ENCODE results near the gene ACAD9.

DNA sequence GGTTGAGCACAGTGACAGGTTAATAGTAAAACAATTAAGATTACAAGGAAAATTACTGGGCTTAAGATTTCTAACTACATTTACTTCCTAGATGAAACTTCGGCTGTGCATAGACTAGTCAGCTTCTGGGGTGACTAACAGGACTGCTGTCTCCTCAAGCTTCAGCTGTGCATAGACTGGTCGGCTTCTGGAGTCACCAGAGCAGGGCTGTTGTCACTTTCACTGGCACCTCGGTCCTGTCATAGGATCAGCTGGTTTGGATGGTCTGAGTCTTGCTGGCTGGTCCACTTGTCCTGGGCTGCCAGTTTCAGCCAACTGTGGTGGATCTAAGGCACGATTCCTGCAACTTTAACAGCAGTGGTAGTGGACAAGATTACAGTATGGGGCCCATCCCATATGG is 23.9 kb upstream of the ACAD9 start:
- TF ChIP-seq YY1 (IDR thresholded peaks at IDR 0.05; ENCODE audit: insufficient read depth, insufficient read length) (no peak), SUZ12 (IDR thresholded peaks at IDR 0.05; ENCODE audit: extremely low read depth, insufficient read depth, insufficient read length) (no peak), ZNF274 (IDR thresholded peaks at IDR 0.05; ENCODE audit: low read depth, low read length) (no peak)
